GM10248 (cell line): Measurements from ENCODE around the gene FKBP1C.

Experiments used
- CTCF ChIA-PET: fragments of 300-600 bp; sonication (Branson Sonifier 250); formaldehyde crosslinking; extraction: SDS; loops from one replicate; lab custom pipeline; 2021; ENCODE audit warnings: antibody characterized with exemption; lab: Yijun Ruan, JAX
- POLR2A ChIA-PET: fragments of 350-650 bp; sonication (Branson Sonifier 250); formaldehyde crosslinking; extraction: SDS; loops from one replicate; lab custom pipeline; 2020; ENCODE audit warnings: antibody characterized with exemption; lab: Yijun Ruan, JAX
- DNase-seq: peaks from one replicate; pipeline ENCODE4 v3.0.0; 2012; ENCODE audit errors: extremely low spot score
- TF ChIP-seq, protein P1 (sequence below): IDR thresholded peaks from 2 replicates; pipeline ENCODE4 v1.5.1; 2012; ENCODE audit warnings: mild to moderate bottlenecking, low read depth; ENCODE audit errors: extremely low read depth, missing control alignments, control extremely low read depth

The FKBP1C gene

GRCh38 chr6:63236398-63236817 is 25.1 kb downstream of the FKBP1C start:
- peak; percentile 18 for DNase-seq
- POLR2A ChIA-PET = no interaction called here
- CTCF ChIA-PET = no interaction called here
- TF ChIP-seq, protein P1, sequence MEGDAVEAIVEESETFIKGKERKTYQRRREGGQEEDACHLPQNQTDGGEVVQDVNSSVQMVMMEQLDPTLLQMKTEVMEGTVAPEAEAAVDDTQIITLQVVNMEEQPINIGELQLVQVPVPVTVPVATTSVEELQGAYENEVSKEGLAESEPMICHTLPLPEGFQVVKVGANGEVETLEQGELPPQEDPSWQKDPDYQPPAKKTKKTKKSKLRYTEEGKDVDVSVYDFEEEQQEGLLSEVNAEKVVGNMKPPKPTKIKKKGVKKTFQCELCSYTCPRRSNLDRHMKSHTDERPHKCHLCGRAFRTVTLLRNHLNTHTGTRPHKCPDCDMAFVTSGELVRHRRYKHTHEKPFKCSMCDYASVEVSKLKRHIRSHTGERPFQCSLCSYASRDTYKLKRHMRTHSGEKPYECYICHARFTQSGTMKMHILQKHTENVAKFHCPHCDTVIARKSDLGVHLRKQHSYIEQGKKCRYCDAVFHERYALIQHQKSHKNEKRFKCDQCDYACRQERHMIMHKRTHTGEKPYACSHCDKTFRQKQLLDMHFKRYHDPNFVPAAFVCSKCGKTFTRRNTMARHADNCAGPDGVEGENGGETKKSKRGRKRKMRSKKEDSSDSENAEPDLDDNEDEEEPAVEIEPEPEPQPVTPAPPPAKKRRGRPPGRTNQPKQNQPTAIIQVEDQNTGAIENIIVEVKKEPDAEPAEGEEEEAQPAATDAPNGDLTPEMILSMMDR = no peak

GRCh38 chr6:63245420-63245819 is 34.2 kb downstream of the FKBP1C start:
- POLR2A ChIA-PET = no interaction called here
- CTCF ChIA-PET = interaction anchor here (1.8 kb wide), 1 partner anchor 25 kb away, joined by 6 read pairs; no protein-coding TSS in a partner anchor
- TF ChIP-seq, protein P1 = no peak
- DNase-seq = no peak

- CTCF ChIA-PET = interaction anchor here (1.8 to 1.9 kb wide), 2 partner anchors 16 to 26 kb away, joined by 4 to 6 read pairs; no protein-coding TSS in a partner anchor
- DNase-seq = no peak
- TF ChIP-seq, protein P1 = no peak
- POLR2A ChIA-PET = no interaction called here
These were observed 34.6 kb downstream of the FKBP1C start for GRCh38 chr6:63245909-63246308.

- no peak for DNase-seq
- ChIA-PET CTCF (interaction anchor here (1.1 to 1.9 kb wide), 4 partner anchors 10 to 33 kb away, joined by 4 to 6 read pairs (median 4); no protein-coding TSS in a partner anchor), POLR2A (no interaction called here)
- TF ChIP-seq, protein P1 = no peak
These were observed 35.3 kb downstream of the FKBP1C start for GRCh38 chr6:63246581-63246980.

DNA sequence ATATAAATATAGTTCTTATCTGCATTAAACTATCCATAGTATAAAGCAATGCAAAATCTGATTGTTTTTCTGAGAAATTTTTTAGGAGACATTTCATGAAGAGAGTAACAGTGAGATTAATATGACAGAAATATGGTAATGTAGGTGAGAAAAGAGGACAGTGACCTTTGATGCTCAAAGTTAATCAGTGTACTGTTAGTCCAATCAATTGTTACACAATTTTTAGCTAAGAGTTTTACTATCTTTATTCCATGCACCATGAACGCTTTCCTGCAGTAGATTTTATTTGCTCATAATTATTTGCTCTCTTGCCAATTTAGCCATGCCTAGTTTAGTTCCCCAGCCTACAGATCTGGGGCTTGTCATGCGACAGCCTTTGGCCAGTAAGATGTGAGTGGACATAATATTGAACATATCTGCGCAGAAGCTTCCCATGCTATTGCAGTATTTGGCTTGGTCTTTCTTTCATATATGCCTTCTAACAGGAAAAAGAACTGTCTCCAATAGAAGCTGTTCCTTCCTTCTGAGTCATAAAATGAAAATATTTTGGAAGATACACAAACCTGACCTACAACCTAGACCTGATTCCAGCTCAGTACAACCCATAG is 38.7 kb downstream of the FKBP1C start:
- no peak for DNase-seq
- CTCF ChIA-PET = no interaction called here
- TF ChIP-seq, protein P1 = no peak
- POLR2A ChIA-PET = no interaction called here

DNA sequence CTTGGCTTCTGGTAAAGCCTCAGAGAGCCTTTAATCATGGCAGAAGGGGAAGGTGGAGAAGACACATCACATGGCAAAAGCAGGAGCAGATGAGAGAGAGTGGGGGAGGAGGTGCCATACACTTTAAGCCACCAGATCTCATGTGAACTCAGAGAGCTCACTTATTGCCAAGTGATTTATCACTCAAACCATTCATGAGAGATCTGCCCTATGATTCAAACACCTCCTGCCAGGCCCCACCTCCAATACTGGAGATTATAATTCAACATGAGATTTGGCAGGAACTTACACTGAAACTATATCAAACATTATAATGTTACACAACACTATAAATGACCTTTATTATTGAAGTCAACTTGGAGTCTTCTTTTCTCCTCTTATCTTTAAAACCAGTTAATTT is 47.9 kb downstream of the FKBP1C start:
- POLR2A ChIA-PET = no interaction called here

More for the DNA sequence above, 47.9 kb downstream of the FKBP1C start:
- TF ChIP-seq, protein P1 = no peak
- CTCF ChIA-PET = no interaction called here
- DNase-seq = no peak
